SK-N-SH treated with all-trans-retinoic acid at 6 μM for 48 hours (cell line): ENCODE results near the gene RPLP2.

ENCODE experiments used
- ARNTL ChIP-seq: fragments of 450-650 bp; formaldehyde crosslinking; IDR thresholded peaks from 2 replicates; pipeline ENCODE4 v1.5.0; 2020; ENCODE audit warnings: low read depth, mild to moderate bottlenecking, moderate library complexity, borderline replicate concordance
- TCF4 ChIP-seq: fragments of 250-450 bp; sonication (Bioruptor Pico); IDR thresholded peaks from 2 replicates; pipeline ENCODE4 v1.8.0; 2021; ENCODE audit warnings: mild to moderate bottlenecking, moderate library complexity, borderline replicate concordance
- TOX ChIP-seq: fragments of 250-450 bp; sonication (Bioruptor Pico); IDR thresholded peaks from 2 replicates; pipeline ENCODE4 v1.8.0; 2021; ENCODE audit warnings: mild to moderate bottlenecking, moderate library complexity, borderline replicate concordance

DNA sequence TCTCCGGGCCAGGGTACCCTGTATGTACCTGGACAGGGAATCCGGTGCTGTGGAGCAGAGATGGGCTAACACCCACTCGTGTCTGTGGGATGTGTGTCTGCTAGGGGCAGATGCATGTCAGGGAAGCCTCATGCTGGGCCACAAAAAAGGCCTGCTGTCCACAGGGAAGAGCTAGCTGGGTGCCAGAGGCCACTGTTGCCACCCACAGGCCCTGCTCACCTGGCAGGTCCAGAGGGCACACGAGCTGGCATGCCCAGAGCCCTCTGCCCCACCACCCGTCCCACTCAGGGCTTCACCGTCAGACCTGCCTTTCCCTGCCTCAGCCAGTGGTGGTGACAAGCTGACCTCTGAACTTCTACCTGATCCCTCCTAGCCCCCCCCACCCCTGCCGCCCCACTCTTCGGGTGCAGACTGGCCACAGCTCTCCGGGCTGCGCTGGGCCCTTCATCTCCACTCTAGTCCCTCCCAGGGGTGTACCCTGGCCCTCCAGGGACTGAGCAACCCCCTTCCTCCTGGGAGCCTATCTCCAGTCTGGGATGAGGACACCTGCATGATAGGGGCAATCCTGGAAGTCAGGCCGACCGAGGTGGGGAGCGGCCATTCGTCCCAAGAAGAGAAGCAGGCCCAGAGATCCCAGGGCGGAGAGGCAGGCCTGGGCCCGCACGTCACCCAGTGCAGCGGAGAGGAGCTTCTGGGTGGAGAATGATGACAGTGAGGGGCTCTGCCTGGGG, 13.0 kb upstream of the RPLP2 start:
- TF ChIP-seq TOX (CRISPR knock-in tag) (no peak), TCF4 (CRISPR knock-in tag) (no peak), ARNTL (no peak)
